ENCODE data around the gene METTL23.
"Not testable (repeated sequence)": the region's sequence is repeated elsewhere in the genome, so short reads cannot be mapped to it uniquely, and the experiment has no call there.

Gene METTL23

GRCh38 chr17:76739568-76740115, 13.0 kb downstream of the METTL23 start:
- not testable (repeated sequence) for H3K9me3 Mint-ChIP-seq; H3K27ac Mint-ChIP-seq; DNase-seq (ENCODE audit: low spot score); H3K4me3 Mint-ChIP-seq; H3K27me3 Mint-ChIP-seq (ENCODE audit: low read depth)
- H3K4me1 Mint-ChIP-seq (ENCODE audit: low read depth): peaks cover 18% of the 10 kb centered on the region
- H3K36me3 Mint-ChIP-seq (ENCODE audit: low read depth): peaks cover 34% of the 10 kb centered on the region

- H3K4me3 Mint-ChIP-seq: no peak overlapping the region
- peaks cover 34% of the 10 kb centered on the region for H3K36me3 Mint-ChIP-seq (ENCODE audit: low read depth)
- no peaks in the 10 kb centered on the region for H3K9me3 Mint-ChIP-seq
- DNase-seq (ENCODE audit: low spot score): no peak
- H3K27ac Mint-ChIP-seq: no peak overlapping the region
- peaks cover 18% of the 10 kb centered on the region for H3K4me1 Mint-ChIP-seq (ENCODE audit: low read depth)
- no peaks in the 10 kb centered on the region for H3K27me3 Mint-ChIP-seq (ENCODE audit: low read depth)
Observed at GRCh38 chr17:76740329-76741118, 13.9 kb downstream of the METTL23 start.

GRCh38 chr17:76742958-76743357, 16.3 kb downstream of the METTL23 start:
- no peaks in the 10 kb centered on the region for H3K27me3 Mint-ChIP-seq (ENCODE audit: low read depth)
- no peaks in the 10 kb centered on the region for H3K9me3 Mint-ChIP-seq
- no peak overlapping the region for H3K4me3 Mint-ChIP-seq
- H3K4me1 Mint-ChIP-seq (ENCODE audit: low read depth): peaks cover 19% of the 10 kb centered on the region
- H3K36me3 Mint-ChIP-seq (ENCODE audit: low read depth): peaks cover 37% of the 10 kb centered on the region
- DNase-seq (ENCODE audit: low spot score): no peak
- H3K27ac Mint-ChIP-seq: no peak overlapping the region

- Mint-ChIP-seq H3K4me3 (no peak overlapping the region), H3K36me3 (ENCODE audit: low read depth) (peaks cover 45% of the 10 kb centered on the region), H3K27me3 (ENCODE audit: low read depth) (no peaks in the 10 kb centered on the region), H3K9me3 (no peaks in the 10 kb centered on the region), H3K27ac (no peak overlapping the region), H3K4me1 (ENCODE audit: low read depth) (peaks cover 6% of the 10 kb centered on the region)
- DNase-seq (ENCODE audit: low spot score): no peak
Observed at GRCh38 chr17:76744747-76745146, 18.1 kb downstream of the METTL23 start.

- H3K4me1 Mint-ChIP-seq (ENCODE audit: low read depth); DNase-seq (ENCODE audit: low spot score); H3K9me3 Mint-ChIP-seq; H3K27me3 Mint-ChIP-seq (ENCODE audit: low read depth); H3K4me3 Mint-ChIP-seq; H3K27ac Mint-ChIP-seq: not testable (repeated sequence)
- H3K36me3 Mint-ChIP-seq (ENCODE audit: low read depth): peaks cover 48% of the 10 kb centered on the region
Observed at GRCh38 chr17:76745785-76746184, 19.1 kb downstream of the METTL23 start.

GRCh38 chr17:76747716-76748363, 21.2 kb downstream of the METTL23 start:
- Mint-ChIP-seq H3K36me3 (ENCODE audit: low read depth) (peaks cover 43% of the 10 kb centered on the region), H3K27ac (no peak overlapping the region), H3K9me3 (no peaks in the 10 kb centered on the region), H3K27me3 (ENCODE audit: low read depth) (no peaks in the 10 kb centered on the region), H3K4me1 (ENCODE audit: low read depth) (peaks cover 11% of the 10 kb centered on the region), H3K4me3 (no peak overlapping the region)
- no peak for DNase-seq (ENCODE audit: low spot score)

GRCh38 chr17:76748657-76749056, 22.0 kb downstream of the METTL23 start:
- Mint-ChIP-seq H3K4me3 (no peak overlapping the region), H3K9me3 (no peaks in the 10 kb centered on the region), H3K27ac (no peak overlapping the region), H3K4me1 (ENCODE audit: low read depth) (peaks cover 19% of the 10 kb centered on the region), H3K36me3 (ENCODE audit: low read depth) (peaks cover 45% of the 10 kb centered on the region), H3K27me3 (ENCODE audit: low read depth) (no peaks in the 10 kb centered on the region)
- no peak for DNase-seq (ENCODE audit: low spot score)

GRCh38 chr17:76751416-76751993, 24.9 kb downstream of the METTL23 start:
- DNase-seq (ENCODE audit: low spot score): no peak
- Mint-ChIP-seq H3K4me1 (ENCODE audit: low read depth) (peaks cover 20% of the 10 kb centered on the region), H3K27ac (no peak overlapping the region), H3K27me3 (ENCODE audit: low read depth) (no peaks in the 10 kb centered on the region), H3K36me3 (ENCODE audit: low read depth) (peaks cover 28% of the 10 kb centered on the region), H3K4me3 (no peak overlapping the region), H3K9me3 (no peaks in the 10 kb centered on the region)

GRCh38 chr17:76752006-76752405, 25.4 kb downstream of the METTL23 start:
- Mint-ChIP-seq H3K36me3 (ENCODE audit: low read depth) (peaks cover 28% of the 10 kb centered on the region), H3K4me1 (ENCODE audit: low read depth) (peaks cover 20% of the 10 kb centered on the region), H3K9me3 (no peaks in the 10 kb centered on the region), H3K4me3 (peak overlapping the region; percentile 56), H3K27ac (peak overlapping the region; percentile 87), H3K27me3 (ENCODE audit: low read depth) (no peaks in the 10 kb centered on the region)
- no peak for DNase-seq (ENCODE audit: low spot score)

GRCh38 chr17:76753061-76753961, 26.7 kb downstream of the METTL23 start:
- peaks cover 23% of the 10 kb centered on the region for H3K4me1 Mint-ChIP-seq (ENCODE audit: low read depth)
- H3K9me3 Mint-ChIP-seq: no peaks in the 10 kb centered on the region
- DNase-seq (ENCODE audit: low spot score): no peak
- peaks cover 32% of the 10 kb centered on the region for H3K36me3 Mint-ChIP-seq (ENCODE audit: low read depth)
- peak overlapping the region; percentile 91 for H3K27ac Mint-ChIP-seq
- peak overlapping the region; percentile 87 for H3K4me3 Mint-ChIP-seq
- no peaks in the 10 kb centered on the region for H3K27me3 Mint-ChIP-seq (ENCODE audit: low read depth)

- Mint-ChIP-seq H3K9me3 (no peaks in the 10 kb centered on the region), H3K4me1 (ENCODE audit: low read depth) (peaks cover 23% of the 10 kb centered on the region), H3K36me3 (ENCODE audit: low read depth) (peaks cover 27% of the 10 kb centered on the region), H3K27me3 (ENCODE audit: low read depth) (no peaks in the 10 kb centered on the region), H3K27ac (no peak overlapping the region), H3K4me3 (no peak overlapping the region)
- DNase-seq (ENCODE audit: low spot score): no peak
Observed at GRCh38 chr17:76755285-76755684, 28.6 kb downstream of the METTL23 start.

GRCh38 chr17:76757256-76757655, 30.6 kb downstream of the METTL23 start:
- Mint-ChIP-seq H3K4me1 (ENCODE audit: low read depth) (peaks cover 20% of the 10 kb centered on the region), H3K36me3 (ENCODE audit: low read depth) (peaks cover 27% of the 10 kb centered on the region), H3K4me3 (no peak overlapping the region), H3K27me3 (ENCODE audit: low read depth) (no peaks in the 10 kb centered on the region), H3K27ac (no peak overlapping the region), H3K9me3 (no peaks in the 10 kb centered on the region)
- no peak for DNase-seq (ENCODE audit: low spot score)

- Mint-ChIP-seq H3K4me1 (ENCODE audit: low read depth) (peaks cover 8% of the 10 kb centered on the region), H3K36me3 (ENCODE audit: low read depth) (peaks cover 22% of the 10 kb centered on the region), H3K27me3 (ENCODE audit: low read depth) (no peaks in the 10 kb centered on the region), H3K9me3 (no peaks in the 10 kb centered on the region), H3K4me3 (no peak overlapping the region), H3K27ac (no peak overlapping the region)
- no peak for DNase-seq (ENCODE audit: low spot score)
Observed at GRCh38 chr17:76758570-76758969, 31.9 kb downstream of the METTL23 start.
